Measurements from ENCODE around the gene RNASEH2A.

RNASEH2A gene

GRCh38 chr19:12792051-12792852 is 14.1 kb upstream of the RNASEH2A start:
- peaks cover 44% of the 10 kb centered on the region for H3K4me1 ChIP-seq (ENCODE audit: insufficient read depth, low read length, severe bottlenecking)
- H3K9me2 ChIP-seq (ENCODE audit: low read depth, low read length): no peaks in the 10 kb centered on the region
- H4K20me1 ChIP-seq (ENCODE audit: insufficient read depth, low read length): no peaks in the 10 kb centered on the region
- H3K79me2 ChIP-seq (ENCODE audit: insufficient read depth, low read length): no peaks in the 10 kb centered on the region
- no peaks in the 10 kb centered on the region for H3F3A ChIP-seq (ENCODE audit: insufficient read depth, low read length)
- no peaks in the 10 kb centered on the region for H3K9me3 ChIP-seq (ENCODE audit: low read length)
- peak overlapping the region; percentile 76 for H3K4me3 ChIP-seq (ENCODE audit: low read depth, low read length, poor library complexity, severe bottlenecking)
- H3K9ac ChIP-seq (ENCODE audit: low read length): peak overlapping the region; percentile 77
- no peak for TF ChIP-seq CTCF (IDR thresholded peaks at IDR 0.05; ENCODE audit: low read length)
- TF ChIP-seq EZH2 (IDR thresholded peaks at IDR 0.05; ENCODE audit: borderline replicate concordance, low read length): no peak
- peak overlapping the region; percentile 77 for H3K4me2 ChIP-seq (ENCODE audit: low read length)
- H3K27ac ChIP-seq (ENCODE audit: low read depth, low read length, poor library complexity, severe bottlenecking): peak overlapping the region; percentile 87
- no peaks in the 10 kb centered on the region for H3K27me3 ChIP-seq (ENCODE audit: insufficient read depth, low read length)
- no peak overlapping the region for H2AFZ ChIP-seq (ENCODE audit: low read length)
- no peaks in the 10 kb centered on the region; the same call in 1 of the 2 replicates for H3K36me3 ChIP-seq (ENCODE audit: insufficient read depth, low read length)

- no peaks in the 10 kb centered on the region for H3K9me2 ChIP-seq (ENCODE audit: low read depth, low read length)
- no peaks in the 10 kb centered on the region for H3K79me2 ChIP-seq (ENCODE audit: insufficient read depth, low read length)
- peak overlapping the region; percentile 77 for H3K9ac ChIP-seq (ENCODE audit: low read length)
- H3K27me3 ChIP-seq (ENCODE audit: insufficient read depth, low read length): no peaks in the 10 kb centered on the region
- H3K36me3 ChIP-seq (ENCODE audit: insufficient read depth, low read length): no peaks in the 10 kb centered on the region; the same call in 1 of the 2 replicates
- no peaks in the 10 kb centered on the region for H3K9me3 ChIP-seq (ENCODE audit: low read length)
- H3K4me1 ChIP-seq (ENCODE audit: insufficient read depth, low read length, severe bottlenecking): peaks cover 44% of the 10 kb centered on the region
- no peaks in the 10 kb centered on the region for H4K20me1 ChIP-seq (ENCODE audit: insufficient read depth, low read length)
- H3K4me2 ChIP-seq (ENCODE audit: low read length): peak overlapping the region; percentile 77
- H3K27ac ChIP-seq (ENCODE audit: low read depth, low read length, poor library complexity, severe bottlenecking): peak overlapping the region; percentile 87
- H3F3A ChIP-seq (ENCODE audit: insufficient read depth, low read length): no peaks in the 10 kb centered on the region
- no peak overlapping the region for H2AFZ ChIP-seq (ENCODE audit: low read length)
- H3K4me3 ChIP-seq (ENCODE audit: low read depth, low read length, poor library complexity, severe bottlenecking): peak overlapping the region; percentile 76
- TF ChIP-seq CTCF (IDR thresholded peaks at IDR 0.05; ENCODE audit: low read length): no peak
- TF ChIP-seq EZH2 (IDR thresholded peaks at IDR 0.05; ENCODE audit: borderline replicate concordance, low read length): no peak
These were observed 13.5 kb upstream of the RNASEH2A start for GRCh38 chr19:12792853-12793289.

GRCh38 chr19:12793290-12794195 is 12.8 kb upstream of the RNASEH2A start:
- peak overlapping the region; percentile 77 for H3K4me2 ChIP-seq (ENCODE audit: low read length)
- H3K9me2 ChIP-seq (ENCODE audit: low read depth, low read length): no peaks in the 10 kb centered on the region
- H3K9me3 ChIP-seq (ENCODE audit: low read length): no peaks in the 10 kb centered on the region
- no peaks in the 10 kb centered on the region for H3F3A ChIP-seq (ENCODE audit: insufficient read depth, low read length)
- no peaks in the 10 kb centered on the region for H4K20me1 ChIP-seq (ENCODE audit: insufficient read depth, low read length)
- no peaks in the 10 kb centered on the region for H3K79me2 ChIP-seq (ENCODE audit: insufficient read depth, low read length)
- peak overlapping the region; percentile 77 for H3K9ac ChIP-seq (ENCODE audit: low read length)
- H3K4me3 ChIP-seq (ENCODE audit: low read depth, low read length, poor library complexity, severe bottlenecking): peak overlapping the region; percentile 76
- H3K27me3 ChIP-seq (ENCODE audit: insufficient read depth, low read length): no peaks in the 10 kb centered on the region
- peaks cover 38% of the 10 kb centered on the region for H3K4me1 ChIP-seq (ENCODE audit: insufficient read depth, low read length, severe bottlenecking)
- H3K27ac ChIP-seq (ENCODE audit: low read depth, low read length, poor library complexity, severe bottlenecking): peak overlapping the region; percentile 87
- peaks cover 1% of the 10 kb centered on the region; the same call in 1 of the 2 replicates for H3K36me3 ChIP-seq (ENCODE audit: insufficient read depth, low read length)
- no peak overlapping the region for H2AFZ ChIP-seq (ENCODE audit: low read length)
- no peak for TF ChIP-seq EZH2 (IDR thresholded peaks at IDR 0.05; ENCODE audit: borderline replicate concordance, low read length)
- TF ChIP-seq CTCF (IDR thresholded peaks at IDR 0.05; ENCODE audit: low read length): no peak

Data from OCI-LY1 (cell line).